HUES64 (cell line): ENCODE data around the gene BBS1.

Source experiments
- H3K27ac ChIP-seq: 2 replicates; pipeline ENCODE4 v1.7.0; 2013; ENCODE audit warnings: low read depth, low read length, inconsistent platforms
- H3K27me3 ChIP-seq: 2 replicates; pipeline ENCODE4 v1.6.1; 2013; ENCODE audit warnings: mild to moderate bottlenecking, low read length; ENCODE audit not compliant: insufficient read depth
- H3K36me3 ChIP-seq: 2 replicates; pipeline ENCODE4 v1.6.1; 2013; ENCODE audit warnings: mild to moderate bottlenecking, low read length; ENCODE audit not compliant: insufficient read depth
- H3K4me1 ChIP-seq: 2 replicates; pipeline ENCODE4 v1.6.1; 2013; ENCODE audit warnings: mild to moderate bottlenecking, low read length, moderate library complexity; ENCODE audit not compliant: insufficient read depth
- H3K4me3 ChIP-seq: 2 replicates; pipeline ENCODE4 v1.5.1; 2013; ENCODE audit warnings: mild to moderate bottlenecking, low read length, moderate library complexity
- H3K9ac ChIP-seq: 2 replicates; pipeline ENCODE4 v1.6.1; 2013; ENCODE audit warnings: mild to moderate bottlenecking, low read depth, low read length
- H3K9me3 ChIP-seq: 2 replicates; pipeline ENCODE4 v1.6.1; 2013; ENCODE audit warnings: low read depth, low read length; ENCODE audit not compliant: insufficient read depth
- WGBS: fragments of 150-250, 120-280 bp; methylation state at CpG from one replicate; pipeline ENCODE4 v1.1.7; 2013; ENCODE audit warnings: missing lambda C conversion rate; 5-methylcytosine and 5-hydroxymethylcytosine counted together

BBS1 gene

DNA sequence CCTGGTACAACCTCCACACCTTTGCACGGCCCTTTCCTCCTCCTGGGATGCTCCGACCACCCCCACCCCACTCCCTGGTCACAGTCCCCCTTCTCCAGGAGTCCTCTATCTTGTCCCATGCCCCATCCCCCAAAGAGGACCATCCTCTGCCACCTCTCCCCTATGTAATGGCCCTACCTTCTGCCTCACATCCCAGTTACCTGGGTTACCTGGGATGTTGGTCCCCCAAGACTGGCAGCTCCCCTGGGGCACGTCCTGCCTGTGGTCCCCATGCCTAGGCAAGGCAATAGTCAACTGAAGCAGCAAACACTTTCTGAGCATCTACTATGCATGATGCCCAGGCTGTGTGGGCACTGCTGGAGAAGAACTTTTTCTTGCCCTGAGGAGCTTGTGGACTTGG lies 45.0 kb downstream of the BBS1 start:
- H3K27me3 ChIP-seq = no peaks in the 10 kb centered on the region
- 83% methylated on average over 3 of the region's 3 CpGs for WGBS
- H3K4me3 ChIP-seq = no peak overlapping the region
- no peaks in the 10 kb centered on the region for H3K4me1 ChIP-seq
- H3K36me3 ChIP-seq = peaks cover 34% of the 10 kb centered on the region; the same call in 1 of the 2 replicates
- no peak overlapping the region for H3K27ac ChIP-seq
- no peaks in the 10 kb centered on the region for H3K9me3 ChIP-seq
- no peak overlapping the region for H3K9ac ChIP-seq

DNA sequence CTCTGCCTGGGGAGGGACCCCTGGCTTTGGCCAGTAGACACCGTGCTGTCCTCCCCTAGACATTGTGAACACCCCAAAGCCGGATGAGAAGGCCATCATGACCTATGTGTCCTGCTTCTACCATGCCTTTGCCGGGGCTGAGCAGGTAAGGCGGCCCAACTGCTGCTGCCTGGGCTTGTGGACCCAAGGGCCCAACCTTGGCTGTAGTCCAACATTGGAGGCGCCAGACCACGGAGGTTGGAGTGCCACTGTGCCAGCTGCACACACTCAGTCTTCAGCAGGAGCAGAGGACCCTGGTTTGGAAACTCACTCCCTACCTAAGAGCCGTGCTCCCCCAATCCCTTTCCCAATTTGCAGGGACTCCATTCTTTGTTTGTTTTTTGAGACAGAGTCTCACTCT lies 45.7 kb downstream of the BBS1 start:
- WGBS = 96% methylated on average over 7 of the region's 7 CpGs
- Histone ChIP-seq H3K9ac (no peak overlapping the region), H3K4me1 (no peaks in the 10 kb centered on the region), H3K36me3 (peaks cover 40% of the 10 kb centered on the region; the same call in 1 of the 2 replicates), H3K4me3 (no peak overlapping the region), H3K27ac (no peak overlapping the region), H3K27me3 (no peaks in the 10 kb centered on the region), H3K9me3 (no peaks in the 10 kb centered on the region)

DNA sequence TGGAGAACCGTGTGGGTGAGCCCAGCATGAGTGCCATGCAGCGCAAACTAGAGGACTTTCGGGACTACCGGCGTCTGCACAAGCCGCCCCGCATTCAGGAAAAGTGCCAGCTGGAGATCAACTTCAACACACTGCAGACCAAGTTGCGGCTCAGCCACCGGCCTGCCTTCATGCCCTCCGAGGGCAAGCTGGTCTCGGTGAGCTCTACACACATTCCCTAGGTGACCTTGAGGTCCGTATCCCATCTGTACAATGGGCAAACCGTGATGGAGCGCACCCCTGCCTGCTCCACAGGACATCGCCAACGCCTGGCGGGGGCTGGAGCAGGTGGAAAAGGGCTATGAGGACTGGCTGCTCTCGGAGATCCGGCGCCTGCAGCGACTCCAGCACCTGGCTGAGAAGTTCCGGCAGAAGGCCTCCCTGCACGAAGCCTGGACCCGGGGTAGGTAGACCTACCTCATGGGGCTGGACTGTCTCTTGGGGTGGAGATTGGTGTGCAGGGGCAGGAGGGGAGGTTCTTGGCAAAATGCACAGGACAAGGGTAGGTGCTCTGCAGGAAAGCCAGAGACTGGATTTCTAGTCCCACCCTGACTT lies 47.4 kb downstream of the BBS1 start:
- Histone ChIP-seq H3K27me3 (no peaks in the 10 kb centered on the region), H3K27ac (no peak overlapping the region)
- WGBS = 93% methylated on average over 24 of the region's 24 CpGs

DNA sequence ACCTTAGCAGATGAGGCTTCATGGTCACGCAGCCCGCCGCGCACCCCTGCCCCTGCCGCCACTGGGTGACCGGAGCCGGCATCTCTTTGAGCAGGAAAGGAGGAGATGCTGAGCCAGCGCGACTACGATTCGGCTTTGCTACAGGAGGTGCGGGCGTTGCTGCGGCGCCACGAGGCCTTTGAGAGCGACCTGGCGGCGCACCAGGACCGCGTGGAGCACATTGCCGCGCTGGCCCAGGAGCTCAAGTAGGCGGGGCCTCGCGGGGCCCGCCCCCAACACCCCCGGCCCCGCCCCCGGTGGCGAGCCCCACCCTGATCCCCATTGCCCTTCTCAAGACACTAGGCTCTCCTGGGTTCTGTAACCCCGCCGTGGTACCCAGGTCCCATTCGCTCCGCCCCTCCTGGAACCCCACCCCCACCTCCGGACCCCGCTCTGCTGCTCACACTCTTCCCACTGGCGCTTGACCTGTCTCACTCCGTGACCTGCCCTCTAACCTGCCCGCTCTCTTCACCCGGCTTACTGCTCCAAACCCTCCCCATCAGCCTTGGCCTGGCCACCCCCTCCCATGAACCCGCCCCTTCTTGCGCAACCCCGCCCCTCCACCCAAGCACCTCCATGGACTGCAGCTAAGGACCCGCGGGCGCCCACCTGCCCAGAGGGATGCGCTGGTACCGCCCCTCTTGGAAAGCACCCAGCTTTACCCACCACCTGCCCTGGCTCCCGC lies 48.9 kb downstream of the BBS1 start:
- H3K9me3 ChIP-seq = no peaks in the 10 kb centered on the region
- no peak overlapping the region for H3K27ac ChIP-seq
- H3K4me1 ChIP-seq = no peaks in the 10 kb centered on the region
- H3K27me3 ChIP-seq = no peaks in the 10 kb centered on the region
- H3K9ac ChIP-seq = no peak overlapping the region
- 91% methylated on average over 47 of the region's 50 CpGs for WGBS
- H3K4me3 ChIP-seq = no peak overlapping the region
- peaks cover 61% of the 10 kb centered on the region; the same call in 1 of the 2 replicates for H3K36me3 ChIP-seq

More for the DNA sequence above, 47.4 kb downstream of the BBS1 start:
- no peak overlapping the region for H3K9ac ChIP-seq
- no peaks in the 10 kb centered on the region for H3K9me3 ChIP-seq
- H3K4me1 ChIP-seq = no peaks in the 10 kb centered on the region
- H3K36me3 ChIP-seq = peaks cover 57% of the 10 kb centered on the region; the same call in 1 of the 2 replicates
- H3K4me3 ChIP-seq = no peak overlapping the region

DNA sequence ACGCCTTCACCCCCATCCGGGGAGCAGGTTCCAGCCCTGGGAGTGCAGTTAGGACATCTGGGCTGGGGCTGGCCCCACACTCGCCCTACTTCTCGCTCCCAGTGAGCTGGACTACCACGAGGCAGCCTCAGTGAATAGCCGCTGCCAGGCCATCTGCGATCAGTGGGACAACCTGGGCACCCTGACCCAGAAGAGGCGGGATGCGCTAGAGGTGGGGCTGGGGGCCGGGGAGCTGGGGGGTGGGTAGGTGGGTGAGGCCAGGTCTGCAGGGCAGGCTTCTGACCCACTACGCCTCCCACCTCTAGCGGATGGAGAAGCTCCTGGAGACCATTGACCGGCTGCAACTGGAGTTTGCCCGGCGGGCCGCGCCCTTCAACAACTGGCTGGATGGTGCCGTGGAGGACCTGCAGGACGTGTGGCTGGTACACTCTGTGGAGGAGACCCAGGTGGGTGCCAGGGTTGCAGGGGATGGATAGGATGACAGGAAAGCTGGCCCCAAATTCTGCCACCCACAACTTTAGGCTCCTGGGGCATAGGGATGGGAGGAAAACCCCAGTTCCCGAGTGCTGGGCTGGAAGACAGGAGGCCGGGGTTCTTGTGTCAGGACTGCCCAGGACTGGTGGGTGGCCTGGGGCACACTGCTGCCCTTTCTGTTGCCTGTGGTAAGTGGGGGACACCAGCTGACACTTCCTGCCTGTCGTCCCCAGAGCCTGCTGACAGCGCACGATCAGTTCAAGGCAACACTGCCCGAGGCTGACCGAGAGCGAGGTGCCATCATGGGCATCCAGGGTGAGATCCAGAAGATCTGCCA lies 49.6 kb downstream of the BBS1 start:
- H3K4me1 ChIP-seq = no peaks in the 10 kb centered on the region
- H3K27me3 ChIP-seq = no peaks in the 10 kb centered on the region
- no peak overlapping the region for H3K4me3 ChIP-seq
- peaks cover 59% of the 10 kb centered on the region; the same call in 1 of the 2 replicates for H3K36me3 ChIP-seq
- H3K27ac ChIP-seq = no peak overlapping the region
- no peaks in the 10 kb centered on the region for H3K9me3 ChIP-seq
- WGBS = 89% methylated on average over 25 of the region's 27 CpGs
- H3K9ac ChIP-seq = no peak overlapping the region

DNA sequence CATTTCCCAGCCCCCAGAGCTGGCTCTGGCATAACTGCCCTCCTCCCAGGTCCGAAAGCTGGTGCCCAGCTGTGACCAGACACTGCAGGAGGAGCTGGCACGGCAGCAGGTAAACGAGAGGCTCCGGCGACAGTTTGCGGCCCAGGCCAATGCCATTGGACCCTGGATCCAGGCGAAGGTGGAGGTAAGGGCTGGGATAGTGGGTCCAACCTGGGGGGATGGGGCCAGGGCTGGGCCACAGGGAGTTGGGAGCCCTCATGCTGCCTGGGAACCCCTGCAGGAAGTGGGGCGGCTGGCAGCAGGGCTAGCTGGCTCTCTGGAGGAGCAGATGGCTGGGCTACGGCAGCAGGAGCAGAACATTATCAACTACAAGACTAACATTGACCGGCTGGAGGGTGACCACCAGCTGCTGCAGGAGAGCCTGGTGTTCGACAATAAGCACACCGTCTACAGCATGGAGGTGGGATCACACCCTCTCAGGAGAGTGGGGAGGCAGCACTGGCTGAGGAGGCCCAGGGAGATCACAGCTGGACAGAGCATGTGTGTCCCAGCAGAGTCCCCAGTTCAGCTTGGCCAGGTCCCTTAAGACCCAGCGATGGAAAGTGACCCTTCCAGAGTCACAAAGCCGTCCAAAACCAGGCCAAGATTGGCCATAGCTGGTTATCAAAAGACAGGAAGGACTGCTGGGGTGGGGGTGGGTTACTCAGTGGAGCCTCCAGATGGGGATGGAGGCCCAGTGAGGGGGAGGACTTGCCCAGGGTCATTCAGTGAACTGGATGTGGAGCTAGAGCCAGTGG lies 50.9 kb downstream of the BBS1 start:
- Histone ChIP-seq H3K27ac (no peak overlapping the region), H3K9ac (no peak overlapping the region), H3K27me3 (no peaks in the 10 kb centered on the region), H3K4me1 (no peaks in the 10 kb centered on the region), H3K9me3 (no peaks in the 10 kb centered on the region), H3K36me3 (peaks cover 46% of the 10 kb centered on the region; the same call in 1 of the 2 replicates), H3K4me3 (no peak overlapping the region)
- WGBS = 94% methylated on average over 14 of the region's 14 CpGs

DNA sequence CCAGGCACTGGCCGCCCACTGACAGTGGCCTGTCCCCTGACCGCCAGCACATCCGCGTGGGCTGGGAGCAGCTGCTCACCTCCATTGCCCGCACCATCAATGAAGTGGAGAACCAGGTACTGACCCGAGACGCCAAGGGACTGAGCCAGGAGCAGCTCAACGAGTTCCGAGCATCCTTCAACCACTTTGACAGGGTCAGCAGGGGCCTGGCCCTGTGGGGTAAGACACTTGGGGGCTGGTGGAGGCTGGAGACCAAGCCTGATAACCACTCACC lies 51.5 kb downstream of the BBS1 start:
- Histone ChIP-seq H3K9me3 (no peaks in the 10 kb centered on the region), H3K27ac (no peak overlapping the region), H3K36me3 (peaks cover 46% of the 10 kb centered on the region; the same call in 1 of the 2 replicates), H3K4me1 (no peaks in the 10 kb centered on the region), H3K27me3 (no peaks in the 10 kb centered on the region), H3K9ac (no peak overlapping the region), H3K4me3 (no peak overlapping the region)
- 96% methylated on average over 9 of the region's 9 CpGs for WGBS

DNA sequence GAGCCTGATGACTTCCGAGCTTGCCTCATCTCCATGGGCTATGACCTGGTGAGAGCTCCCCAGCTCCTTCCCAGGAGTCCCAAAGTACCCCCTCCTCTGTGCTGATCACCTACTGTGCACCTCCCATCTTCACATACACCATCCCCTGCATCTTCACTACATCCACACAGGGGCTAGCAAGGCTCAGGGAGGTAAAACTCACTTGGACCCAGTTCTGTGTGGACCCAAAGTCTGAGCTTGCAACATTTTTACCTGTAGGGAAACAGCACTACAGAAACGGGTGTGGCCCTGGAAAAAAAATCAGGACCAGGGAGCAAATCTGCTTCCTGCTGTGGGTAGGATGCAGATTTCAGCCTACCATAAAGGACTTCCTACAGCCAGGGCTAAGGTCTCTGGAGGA lies 51.8 kb downstream of the BBS1 start:
- WGBS = 89% methylated on average over 2 of the region's 2 CpGs

DNA sequence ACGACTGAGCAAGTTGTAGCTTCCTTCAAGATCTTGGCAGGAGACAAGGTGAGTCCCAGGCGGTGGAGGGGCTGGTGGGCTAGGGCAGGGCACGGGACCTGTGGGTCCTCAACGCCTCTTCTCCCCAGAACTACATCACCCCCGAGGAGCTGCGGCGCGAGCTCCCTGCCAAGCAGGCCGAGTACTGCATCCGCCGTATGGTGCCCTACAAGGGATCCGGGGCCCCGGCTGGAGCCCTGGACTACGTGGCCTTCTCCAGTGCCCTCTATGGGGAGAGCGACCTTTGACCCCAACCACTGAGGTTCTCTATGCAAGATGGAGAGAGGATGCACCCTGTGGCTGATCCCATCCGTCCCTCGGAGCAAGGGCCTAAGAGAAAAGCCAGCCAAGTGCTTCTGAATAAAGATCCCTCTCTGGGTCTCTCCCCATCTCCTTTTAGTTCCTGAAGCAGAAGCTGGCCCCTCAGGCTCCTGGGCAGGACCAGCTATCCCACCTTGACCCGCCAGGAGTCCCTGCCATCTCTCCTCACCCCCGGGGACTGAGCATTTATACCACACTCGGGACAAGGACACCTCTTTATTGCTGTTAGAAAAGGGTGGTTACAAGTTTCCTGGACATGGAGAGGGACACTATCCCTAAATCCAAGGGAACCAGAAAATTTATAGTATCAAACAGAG lies 52.6 kb downstream of the BBS1 start:
- Histone ChIP-seq H3K9ac (no peak overlapping the region), H3K36me3 (peaks cover 36% of the 10 kb centered on the region; the same call in 1 of the 2 replicates), H3K4me3 (no peak overlapping the region), H3K27ac (no peak overlapping the region), H3K9me3 (no peaks in the 10 kb centered on the region), H3K4me1 (no peaks in the 10 kb centered on the region), H3K27me3 (no peaks in the 10 kb centered on the region)
- WGBS = 93% methylated on average over 19 of the region's 20 CpGs

More for the DNA sequence above, 51.8 kb downstream of the BBS1 start:
- peaks cover 44% of the 10 kb centered on the region; the same call in 1 of the 2 replicates for H3K36me3 ChIP-seq
- no peak overlapping the region for H3K9ac ChIP-seq
- H3K27ac ChIP-seq = no peak overlapping the region
- H3K4me1 ChIP-seq = no peaks in the 10 kb centered on the region
- H3K4me3 ChIP-seq = no peak overlapping the region
- H3K9me3 ChIP-seq = no peaks in the 10 kb centered on the region
- H3K27me3 ChIP-seq = no peaks in the 10 kb centered on the region

DNA sequence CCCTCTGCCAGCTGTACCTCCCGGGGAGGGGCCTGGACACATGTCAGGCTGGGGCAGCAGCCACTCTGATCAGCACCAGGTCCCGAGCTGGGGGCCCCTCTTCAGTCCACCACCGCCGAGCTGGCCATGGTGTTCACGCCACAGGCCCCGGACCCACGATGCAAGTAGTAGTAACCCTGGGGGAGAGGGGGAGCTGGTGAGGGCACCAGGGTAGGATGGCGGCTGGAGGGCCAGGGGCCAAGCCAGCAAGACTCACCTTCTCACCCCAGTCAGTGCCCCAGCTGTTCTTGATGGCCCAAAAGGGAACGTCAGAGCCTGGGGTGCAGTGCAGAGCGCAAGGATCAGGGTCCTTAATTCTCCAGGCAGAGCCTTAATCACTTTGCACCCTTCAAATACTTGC lies 53.4 kb downstream of the BBS1 start:
- Histone ChIP-seq H3K27me3 (no peaks in the 10 kb centered on the region), H3K4me1 (no peaks in the 10 kb centered on the region), H3K4me3 (no peak overlapping the region), H3K27ac (no peak overlapping the region), H3K36me3 (peaks cover 34% of the 10 kb centered on the region; the same call in 1 of the 2 replicates), H3K9me3 (no peaks in the 10 kb centered on the region), H3K9ac (no peak overlapping the region)
- WGBS = 93% methylated on average over 10 of the region's 10 CpGs
